ENCODE results near the gene C4orf36. TPM values are rescaled to one million over a fixed set of nuclear protein-coding genes. Genes with fewer than 3 reads are reported as not detected.

C4orf36 gene
- total RNA-seq, 4 donors from 2014 or later: 0.83 to 2.4 (median 1.4) TPM; not detected in 1

DNA sequence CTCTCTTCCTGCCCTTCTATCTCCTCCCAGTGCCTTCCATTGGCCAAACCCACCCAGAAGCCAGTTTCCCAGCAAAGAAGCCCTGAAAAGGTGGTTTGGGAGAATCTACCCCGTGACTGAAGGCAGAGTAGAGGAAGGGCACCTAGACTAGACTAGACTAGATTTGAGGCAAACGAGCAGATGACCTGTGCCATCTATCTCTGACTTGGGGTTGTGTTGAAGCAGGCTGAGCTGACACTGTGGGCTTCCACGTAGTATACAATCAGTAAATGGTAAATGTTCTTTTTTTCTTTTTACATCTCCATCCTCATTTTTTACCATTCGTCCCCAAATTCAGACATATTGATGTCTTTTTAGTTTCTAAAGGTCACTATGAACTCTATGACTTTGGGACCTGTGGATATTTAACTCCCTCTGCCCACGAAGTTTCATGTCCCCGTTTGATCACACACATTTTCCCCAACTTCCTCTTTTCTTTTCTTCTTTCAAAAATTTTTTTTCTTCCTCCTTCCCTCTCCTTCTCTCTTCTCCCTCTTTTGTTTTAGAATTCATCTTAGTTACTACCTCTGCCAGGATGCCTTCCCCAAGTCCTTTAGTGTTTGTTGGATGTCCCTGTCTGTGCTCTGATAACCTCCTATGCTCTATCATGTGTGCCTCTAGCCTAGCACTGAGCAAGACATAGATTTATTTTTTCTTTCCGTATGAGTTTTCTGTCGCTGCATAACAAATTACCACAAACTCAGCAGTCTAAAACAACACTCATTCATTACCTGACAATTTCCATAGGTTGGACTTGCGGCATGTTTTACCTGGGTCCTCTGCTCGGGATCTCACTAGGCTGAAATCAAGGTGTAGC, 36.4 kb upstream of the C4orf36 start:
- peaks cover 4% of the 10 kb centered on the region for H3K36me3 ChIP-seq
- WGBS: 86% methylated on average over 10 of the region's 10 CpGs
- H3K9me3 ChIP-seq: no peaks in the 10 kb centered on the region
- peak overlapping the region; percentile 81 for H3K27ac ChIP-seq
- H3K4me1 ChIP-seq: peaks cover 29% of the 10 kb centered on the region
- DNase-seq (ENCODE audit: low spot score in 2 of 2): no peak
- no peak overlapping the region for H3K4me3 ChIP-seq
- no peaks in the 10 kb centered on the region for H3K27me3 ChIP-seq
- TF ChIP-seq POLR2A (IDR thresholded peaks at IDR 0.05) (no peak), POLR2AphosphoS5 (IDR thresholded peaks at IDR 0.05) (no peak)
- TF ChIP-seq, protein P1, sequence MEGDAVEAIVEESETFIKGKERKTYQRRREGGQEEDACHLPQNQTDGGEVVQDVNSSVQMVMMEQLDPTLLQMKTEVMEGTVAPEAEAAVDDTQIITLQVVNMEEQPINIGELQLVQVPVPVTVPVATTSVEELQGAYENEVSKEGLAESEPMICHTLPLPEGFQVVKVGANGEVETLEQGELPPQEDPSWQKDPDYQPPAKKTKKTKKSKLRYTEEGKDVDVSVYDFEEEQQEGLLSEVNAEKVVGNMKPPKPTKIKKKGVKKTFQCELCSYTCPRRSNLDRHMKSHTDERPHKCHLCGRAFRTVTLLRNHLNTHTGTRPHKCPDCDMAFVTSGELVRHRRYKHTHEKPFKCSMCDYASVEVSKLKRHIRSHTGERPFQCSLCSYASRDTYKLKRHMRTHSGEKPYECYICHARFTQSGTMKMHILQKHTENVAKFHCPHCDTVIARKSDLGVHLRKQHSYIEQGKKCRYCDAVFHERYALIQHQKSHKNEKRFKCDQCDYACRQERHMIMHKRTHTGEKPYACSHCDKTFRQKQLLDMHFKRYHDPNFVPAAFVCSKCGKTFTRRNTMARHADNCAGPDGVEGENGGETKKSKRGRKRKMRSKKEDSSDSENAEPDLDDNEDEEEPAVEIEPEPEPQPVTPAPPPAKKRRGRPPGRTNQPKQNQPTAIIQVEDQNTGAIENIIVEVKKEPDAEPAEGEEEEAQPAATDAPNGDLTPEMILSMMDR (IDR thresholded peaks at IDR 0.05): no peak

DNA sequence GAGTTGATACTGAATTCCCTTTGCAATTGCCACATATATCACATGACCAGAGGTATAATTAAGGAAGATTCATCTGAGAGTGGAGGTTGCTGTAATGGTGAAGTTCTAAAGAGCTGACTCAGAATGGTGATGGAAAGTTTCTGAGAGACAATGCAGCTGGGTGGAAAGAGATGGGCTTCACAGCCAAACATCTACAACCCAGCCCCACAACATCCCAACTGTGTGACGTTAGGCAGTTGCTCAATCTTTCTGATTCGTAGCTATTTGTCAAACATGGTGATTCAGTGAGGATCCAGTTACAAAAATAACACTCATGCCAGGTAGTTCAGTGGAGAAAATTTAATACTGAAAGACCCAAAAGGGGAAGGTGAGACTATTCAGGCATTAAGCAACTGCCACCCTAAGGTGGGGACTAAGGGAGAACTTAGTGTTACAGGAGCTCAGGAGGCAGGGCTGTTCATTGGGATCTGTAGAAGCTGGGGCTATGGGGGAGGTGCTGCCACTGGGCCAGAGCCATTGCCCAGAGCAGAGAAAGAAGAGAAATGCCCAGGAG, 35.7 kb upstream of the C4orf36 start:
- Histone ChIP-seq H3K4me1 (peaks cover 24% of the 10 kb centered on the region), H3K27ac (peak overlapping the region; percentile 81), H3K36me3 (peaks cover 4% of the 10 kb centered on the region), H3K27me3 (no peaks in the 10 kb centered on the region), H3K4me3 (no peak overlapping the region), H3K9me3 (no peaks in the 10 kb centered on the region)
- DNase-seq (ENCODE audit: low spot score in 2 of 2): peak in 1 of 2 donors; percentile 72
- TF ChIP-seq, protein P1 (IDR thresholded peaks at IDR 0.05): no peak
- TF ChIP-seq POLR2AphosphoS5 (IDR thresholded peaks at IDR 0.05): peak in 1 of 3 donors; percentile 87
- 6% methylated on average over 2 of the region's 2 CpGs for WGBS

DNA sequence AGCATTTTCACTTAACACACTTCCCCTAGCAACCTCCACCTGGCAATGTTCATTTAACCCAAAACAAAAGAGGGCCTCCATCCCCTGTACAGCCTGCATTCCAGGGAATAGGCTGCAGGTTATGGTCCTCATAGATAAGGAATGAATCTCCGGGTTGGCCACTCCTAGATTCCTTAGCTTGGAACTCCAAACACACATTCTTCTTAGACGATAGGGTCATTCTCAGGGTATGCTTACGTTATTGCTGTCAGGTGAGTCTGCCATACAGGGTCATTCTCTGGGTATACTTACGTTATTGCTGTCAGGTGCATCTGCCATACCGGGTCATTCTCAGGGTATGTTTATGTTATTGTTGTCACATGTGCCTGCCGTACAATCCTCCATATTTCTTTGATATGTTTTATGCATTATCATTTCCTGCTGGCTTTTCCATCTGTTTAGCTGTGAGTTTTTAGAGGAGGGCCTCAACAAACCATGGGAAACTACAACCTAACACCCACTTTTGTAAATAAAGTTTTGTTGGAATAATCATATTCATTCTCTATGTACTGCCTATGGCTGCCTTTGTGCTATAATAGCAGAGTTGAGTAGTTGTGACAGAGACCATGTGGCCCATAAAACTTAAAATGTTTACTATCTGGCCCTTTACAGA, 34.3 kb upstream of the C4orf36 start:
- no peak for DNase-seq (ENCODE audit: low spot score in 2 of 2)
- Histone ChIP-seq H3K27ac (no peak overlapping the region), H3K36me3 (peaks cover 4% of the 10 kb centered on the region), H3K9me3 (no peaks in the 10 kb centered on the region), H3K4me3 (no peak overlapping the region), H3K27me3 (no peaks in the 10 kb centered on the region), H3K4me1 (peaks cover 34% of the 10 kb centered on the region)
- TF ChIP-seq EP300 (IDR thresholded peaks at IDR 0.05): no peak
- no peak for TF ChIP-seq POLR2A (IDR thresholded peaks at IDR 0.05)
- TF ChIP-seq, protein P1 (IDR thresholded peaks at IDR 0.05): no peak
- no peak for TF ChIP-seq POLR2AphosphoS5 (IDR thresholded peaks at IDR 0.05)
- WGBS: 89% methylated on average over 6 of the region's 6 CpGs

DNA sequence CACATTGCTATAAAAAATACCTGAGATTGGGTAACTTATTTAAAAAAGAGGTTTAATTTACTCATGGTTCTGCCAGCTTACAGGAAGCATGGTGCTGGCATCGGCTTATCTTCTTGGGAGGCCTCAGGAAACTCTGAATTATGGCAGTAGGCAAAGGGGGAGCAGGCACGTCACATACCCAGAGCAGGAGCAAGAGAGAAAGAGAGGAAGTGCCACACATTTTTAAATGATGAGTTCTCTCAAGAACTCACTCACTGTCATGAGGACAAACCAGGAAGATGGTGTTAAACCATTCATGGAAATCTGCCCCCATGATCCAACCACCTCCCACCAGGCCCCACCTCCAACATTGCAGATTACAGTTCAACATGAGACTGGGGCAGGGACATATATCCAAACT, 32.6 kb upstream of the C4orf36 start:
- WGBS: 38% methylated on average over 2 of the region's 2 CpGs
- DNase-seq (ENCODE audit: low spot score in 2 of 2): no peak
- Histone ChIP-seq H3K27ac (peak overlapping the region; percentile 13), H3K36me3 (no peaks in the 10 kb centered on the region), H3K9me3 (no peaks in the 10 kb centered on the region), H3K27me3 (no peaks in the 10 kb centered on the region), H3K4me1 (peaks cover 36% of the 10 kb centered on the region), H3K4me3 (no peak overlapping the region)
- TF ChIP-seq EP300 (IDR thresholded peaks at IDR 0.05) (no peak), POLR2AphosphoS5 (IDR thresholded peaks at IDR 0.05) (no peak), POLR2A (IDR thresholded peaks at IDR 0.05) (no peak)
- TF ChIP-seq, protein P1 (IDR thresholded peaks at IDR 0.05): no peak
